Endothelial cell of umbilical vein (primary cell): ENCODE results near the gene CYGB.

ENCODE experiments used
- CTCF ChIP-seq, 2 donors: IDR thresholded peaks; 1 replicate in 1 of 2; 2 replicates in 1 of 2; pipeline ENCODE4 v1.5.1; 2011; ENCODE audit warnings: low read length in 2 of 2, mild to moderate bottlenecking in 2 of 2, moderate library complexity in 2 of 2, control low read depth in 1 of 2, inconsistent platforms in 1 of 2, low read depth in 1 of 2; ENCODE audit not compliant: insufficient read depth in 1 of 2; ENCODE audit errors: extremely low read depth in 1 of 2
- EZH2 ChIP-seq: IDR thresholded peaks from 2 replicates; pipeline ENCODE4 v1.6.1; 2012; ENCODE audit warnings: borderline replicate concordance, low read depth, mild to moderate bottlenecking, moderate library complexity, low read length, inconsistent platforms; ENCODE audit not compliant: severe bottlenecking
- MAX ChIP-seq: IDR thresholded peaks from 2 replicates; pipeline ENCODE4 v1.6.1; 2011; ENCODE audit not compliant: insufficient read depth, insufficient read length
- POLR2A ChIP-seq: IDR thresholded peaks from 2 replicates; pipeline ENCODE4 v1.6.1; 2012; ENCODE audit warnings: low read depth, mild to moderate bottlenecking, control low read depth, low read length

- TF ChIP-seq CTCF (IDR thresholded peaks at IDR 0.05; ENCODE audit: extremely low read depth in 1 of 2, insufficient read depth in 1 of 2, low read depth in 1 of 2, low read length in 2 of 2) (peak; percentile 20 to 26), POLR2A (no peak), MAX (no peak), EZH2 (no peak)
Measured at GRCh38 chr17:76527430-76528111, 9.9 kb downstream of the CYGB start.
